Keratinocyte (primary cell): ENCODE measurements around the gene TCEA2. TPM values are rescaled to one million over a fixed set of nuclear protein-coding genes. Genes with fewer than 3 reads are reported as not detected.

ENCODE experiments used
- DNase-seq: peaks from one replicate; pipeline ENCODE4 v3.0.0-alpha.2; 2011; ENCODE audit warnings: low read depth, missing footprints, low spot score
- FAIRE-seq: peaks from 2 replicates; lab custom pipeline; 2011; peaks lifted over from hg19 to GRCh38; lab: Jason Lieb, UNC
- H2AFZ ChIP-seq: 2 replicates; pipeline ENCODE4 v1.6.0; 2012; ENCODE audit warnings: low read length, control low read depth, inconsistent platforms; ENCODE audit not compliant: control insufficient read depth
- H3K27ac ChIP-seq: 2 replicates; pipeline ENCODE4 v1.5.1; 2011; ENCODE audit warnings: low read length; ENCODE audit not compliant: control insufficient read depth, insufficient read depth
- H3K27me3 ChIP-seq: 3 replicates; pipeline ENCODE4 v1.6.0; 2011; ENCODE audit warnings: low read length; ENCODE audit not compliant: control insufficient read depth, insufficient read depth; ENCODE audit errors: extremely low read depth
- H3K36me3 ChIP-seq, 2 experiments: 2 replicates in 1 of 2; 3 replicates in 1 of 2; pipeline ENCODE4 v1.5.1; 2011; ENCODE audit warnings: low read length in 2 of 2, mild to moderate bottlenecking in 1 of 2; ENCODE audit not compliant: control insufficient read depth in 2 of 2, insufficient read depth in 2 of 2; ENCODE audit errors: extremely low read depth in 1 of 2
- H3K4me1 ChIP-seq: 3 replicates; pipeline ENCODE4 v1.5.1; 2011; ENCODE audit warnings: low read length; ENCODE audit not compliant: control insufficient read depth, insufficient read depth; ENCODE audit errors: extremely low read depth
- H3K4me2 ChIP-seq: 3 replicates; pipeline ENCODE4 v1.6.0; 2011; ENCODE audit warnings: low read depth, low read length; ENCODE audit not compliant: control insufficient read depth, insufficient read depth; ENCODE audit errors: extremely low read depth
- H3K4me3 ChIP-seq, 3 experiments: fragments of 200-600 bp in 1 of 3; sonication (generic) in 1 of 3; 2 replicates in 2 of 3; 3 replicates in 1 of 3; pipeline ENCODE4 v1.5.1; 2011 to 2016; ENCODE audit warnings: low read length in 3 of 3, mild to moderate bottlenecking in 3 of 3, control low read depth in 2 of 3, inconsistent platforms in 1 of 3, low read depth in 1 of 3, mixed read lengths in 1 of 3, mixed run types in 1 of 3, moderate library complexity in 1 of 3; ENCODE audit not compliant: control insufficient read depth in 2 of 3, insufficient read depth in 2 of 3; ENCODE audit errors: extremely low read depth in 1 of 3
- H3K79me2 ChIP-seq: 2 replicates; pipeline ENCODE4 v1.6.0; 2012; ENCODE audit warnings: low read length; ENCODE audit not compliant: control insufficient read depth, insufficient read depth
- H3K9ac ChIP-seq: 3 replicates; pipeline ENCODE4 v1.6.0; 2011; ENCODE audit warnings: low read length; ENCODE audit not compliant: control insufficient read depth, insufficient read depth; ENCODE audit errors: extremely low read depth
- H3K9me1 ChIP-seq: 3 replicates; pipeline ENCODE4 v1.6.0; 2011; ENCODE audit warnings: low read length; ENCODE audit not compliant: control insufficient read depth, insufficient read depth; ENCODE audit errors: extremely low read depth
- H3K9me3 ChIP-seq: 2 replicates; pipeline ENCODE4 v1.5.1; 2012; ENCODE audit warnings: low read depth, low read length; ENCODE audit not compliant: control insufficient read depth
- H4K20me1 ChIP-seq: 3 replicates; pipeline ENCODE4 v1.6.0; 2011; ENCODE audit warnings: low read length; ENCODE audit not compliant: control insufficient read depth, insufficient read depth; ENCODE audit errors: extremely low read depth
- EZH2 ChIP-seq: IDR thresholded peaks from one replicate; pipeline ENCODE4 v1.6.1; 2012; ENCODE audit warnings: inconsistent platforms, mild to moderate bottlenecking, low read length, moderate library complexity
- dilution Hi-C: fragments of 300-500 bp; cut with MboI; formaldehyde crosslinking; loops from one replicate; pipeline ENCODE4 v1.7.0; 2020; ENCODE audit warnings: low sequenced_read_pairs; ENCODE audit not compliant: extremely low pct_ligation_motif_present
- polyA plus RNA-seq, 5 experiments: library from polyadenylated mRNA; depleted of rRNA in 3 of 5; stranded (reverse) in 3 of 5; stranded (forward) in 1 of 5; unstranded in 1 of 5; fragments of >200 nt; gene quantifications; 1 replicate in 1 of 5; 2 replicates in 3 of 5; 3 replicates in 1 of 5; pipeline versions ENCODE4 v1.2.1 to v1.2.3, GENCODE V29; 2011 to 2012; ENCODE audit warnings: missing spikeins in 2 of 5, low read depth in 1 of 5, low replicate concordance in 1 of 5
- TF ChIP-seq, protein P1 (sequence below), 3 experiments: IDR thresholded peaks in 1 of 3; conservative IDR thresholded peaks in 1 of 3; optimal IDR thresholded peaks in 1 of 3; 2 replicates in 2 of 3; 3 replicates in 1 of 3; pipeline versions ENCODE3 to v1.5.1; 2011; ENCODE audit warnings: low read length in 3 of 3, mild to moderate bottlenecking in 3 of 3, moderate library complexity in 2 of 3, control low read depth in 1 of 3, inconsistent platforms in 1 of 3; ENCODE audit not compliant: insufficient read depth in 2 of 3; ENCODE audit errors: extremely low read depth in 1 of 3

The TCEA2 gene
- polyA plus RNA-seq, 1 donor (not counting 4 experiments of a cell fraction or from before 2014, with no cell fraction given): 9.1 TPM

DNA sequence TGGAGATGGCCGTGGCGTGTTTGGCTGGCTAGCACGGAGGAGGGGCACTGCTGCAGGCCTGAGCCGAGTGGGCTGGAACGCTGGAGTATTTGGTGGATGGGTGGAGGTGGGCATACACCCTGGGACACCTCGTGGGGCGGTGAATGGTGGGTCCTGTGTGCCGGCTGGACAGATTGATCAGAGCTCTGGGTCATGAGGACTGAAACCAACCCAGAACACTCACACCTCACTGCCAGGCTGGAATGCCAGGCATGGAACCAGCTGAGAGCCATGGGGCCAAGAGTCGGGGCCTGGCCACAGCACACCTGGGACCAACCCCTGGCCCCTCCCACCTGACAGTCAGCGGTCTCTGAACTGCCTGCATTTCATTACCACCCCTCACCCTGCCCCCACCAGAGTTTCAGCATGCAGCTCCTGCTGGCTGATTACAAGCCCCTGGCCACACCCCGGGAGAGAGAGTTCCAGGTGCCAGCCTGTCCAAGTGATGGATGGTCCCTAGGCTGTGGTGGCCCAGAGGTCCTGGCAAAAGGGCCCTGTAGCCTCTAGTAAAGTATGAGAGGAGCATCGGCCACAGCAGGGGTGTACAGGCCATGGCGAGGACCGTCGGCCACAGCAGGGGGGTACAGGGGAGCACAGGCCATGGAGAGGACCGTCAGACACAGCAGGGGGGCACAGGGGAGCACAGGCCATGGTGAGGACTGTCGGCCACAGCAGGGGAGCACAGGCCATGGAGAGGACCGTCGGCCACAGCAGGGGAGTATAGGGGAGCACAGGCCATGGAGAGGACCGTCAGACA is 41.1 kb downstream of the TCEA2 start:
- H3K4me2 ChIP-seq: no peak overlapping the region
- H3K4me3 ChIP-seq: no peak overlapping the region
- H3K9ac ChIP-seq: no peak overlapping the region
- peaks cover 40% of the 10 kb centered on the region for H3K27me3 ChIP-seq
- no peak for FAIRE-seq
- DNase-seq: no peak
- TF ChIP-seq EZH2: no peak
- TF ChIP-seq, protein P1, sequence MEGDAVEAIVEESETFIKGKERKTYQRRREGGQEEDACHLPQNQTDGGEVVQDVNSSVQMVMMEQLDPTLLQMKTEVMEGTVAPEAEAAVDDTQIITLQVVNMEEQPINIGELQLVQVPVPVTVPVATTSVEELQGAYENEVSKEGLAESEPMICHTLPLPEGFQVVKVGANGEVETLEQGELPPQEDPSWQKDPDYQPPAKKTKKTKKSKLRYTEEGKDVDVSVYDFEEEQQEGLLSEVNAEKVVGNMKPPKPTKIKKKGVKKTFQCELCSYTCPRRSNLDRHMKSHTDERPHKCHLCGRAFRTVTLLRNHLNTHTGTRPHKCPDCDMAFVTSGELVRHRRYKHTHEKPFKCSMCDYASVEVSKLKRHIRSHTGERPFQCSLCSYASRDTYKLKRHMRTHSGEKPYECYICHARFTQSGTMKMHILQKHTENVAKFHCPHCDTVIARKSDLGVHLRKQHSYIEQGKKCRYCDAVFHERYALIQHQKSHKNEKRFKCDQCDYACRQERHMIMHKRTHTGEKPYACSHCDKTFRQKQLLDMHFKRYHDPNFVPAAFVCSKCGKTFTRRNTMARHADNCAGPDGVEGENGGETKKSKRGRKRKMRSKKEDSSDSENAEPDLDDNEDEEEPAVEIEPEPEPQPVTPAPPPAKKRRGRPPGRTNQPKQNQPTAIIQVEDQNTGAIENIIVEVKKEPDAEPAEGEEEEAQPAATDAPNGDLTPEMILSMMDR (optimal IDR thresholded peaks at IDR 0.05 in 1 of 3, IDR thresholded peaks at IDR 0.05 in 1 of 3, conservative IDR thresholded peaks at IDR 0.05 in 1 of 3; ENCODE audit: extremely low read depth in 1 of 3, insufficient read depth in 2 of 3, low read length in 3 of 3): no peak
- H3K79me2 ChIP-seq: no peaks in the 10 kb centered on the region
- H4K20me1 ChIP-seq: no peaks in the 10 kb centered on the region
- H3K4me1 ChIP-seq: no peaks in the 10 kb centered on the region
- no peaks in the 10 kb centered on the region for H3K9me1 ChIP-seq
- dilution Hi-C loops: no loop called here
- H2AFZ ChIP-seq: no peak overlapping the region
- H3K36me3 ChIP-seq: no peaks in the 10 kb centered on the region
- H3K27ac ChIP-seq: no peak overlapping the region
- no peaks in the 10 kb centered on the region for H3K9me3 ChIP-seq

DNA sequence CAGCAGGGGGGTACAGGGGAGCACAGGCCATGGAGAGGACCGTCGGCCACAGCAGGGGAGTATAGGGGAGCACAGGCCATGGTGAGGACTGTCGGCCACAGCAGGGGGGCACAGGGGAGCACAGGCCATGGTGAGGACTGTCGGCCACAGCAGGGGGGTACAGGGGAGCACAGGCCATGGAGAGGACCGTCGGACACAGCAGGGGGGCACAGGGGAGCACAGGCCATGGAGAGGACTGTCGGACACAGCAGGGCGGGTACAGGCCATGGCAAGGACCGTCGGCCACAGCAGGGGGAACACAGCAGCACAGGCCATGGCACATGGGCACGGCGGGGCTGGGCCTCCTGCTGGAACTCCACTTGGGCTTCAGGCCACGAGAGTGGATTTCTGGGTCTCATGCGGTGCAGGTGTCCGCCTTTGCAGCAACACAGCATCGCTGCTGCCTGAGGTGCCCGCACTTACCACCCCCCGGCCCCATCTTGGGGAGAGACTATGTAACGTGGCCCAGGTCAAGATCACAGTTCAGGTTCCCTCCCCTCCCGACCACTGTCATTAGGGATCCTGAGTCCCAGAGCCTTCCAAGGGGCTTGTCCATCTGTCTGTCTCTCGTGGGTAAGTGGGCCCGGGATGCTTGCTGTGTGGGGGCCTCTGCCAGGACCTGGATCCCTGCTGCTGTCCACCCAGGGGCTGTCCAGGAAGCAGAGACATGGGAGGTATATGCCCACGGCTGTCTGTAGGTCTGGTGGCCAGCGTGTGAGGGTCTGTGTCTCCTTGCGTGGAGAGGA is 41.9 kb downstream of the TCEA2 start:
- no peak overlapping the region for H3K27ac ChIP-seq
- DNase-seq: no peak
- H3K79me2 ChIP-seq: no peaks in the 10 kb centered on the region
- H3K36me3 ChIP-seq: no peaks in the 10 kb centered on the region
- no peaks in the 10 kb centered on the region for H3K9me3 ChIP-seq
- H3K4me2 ChIP-seq: no peak overlapping the region
- H3K9me1 ChIP-seq: no peaks in the 10 kb centered on the region
- peaks cover 35% of the 10 kb centered on the region for H3K27me3 ChIP-seq
- no peak for FAIRE-seq
- H4K20me1 ChIP-seq: no peaks in the 10 kb centered on the region
- no peak overlapping the region for H2AFZ ChIP-seq
- dilution Hi-C loops: no loop called here
- H3K9ac ChIP-seq: no peak overlapping the region
- TF ChIP-seq, protein P1 (optimal IDR thresholded peaks at IDR 0.05 in 1 of 3, IDR thresholded peaks at IDR 0.05 in 1 of 3, conservative IDR thresholded peaks at IDR 0.05 in 1 of 3; ENCODE audit: extremely low read depth in 1 of 3, insufficient read depth in 2 of 3, low read length in 3 of 3): no peak
- no peak for TF ChIP-seq EZH2
- H3K4me1 ChIP-seq: no peaks in the 10 kb centered on the region
- H3K4me3 ChIP-seq: no peak overlapping the region
